Lower leg skin (tissue), 4 donors: Measurements from ENCODE around the gene KCNK4. TPM values are rescaled to one million over a fixed set of nuclear protein-coding genes. Genes with fewer than 3 reads are reported as not detected.
A peak's percentile ranks its signal among the peaks of the same experiment; 100 is the strongest.

Source experiments
- DNase-seq, 2 donors: peaks; one replicate each; pipeline ENCODE4 v3.0.0-alpha.2; 2019; ENCODE audit warnings: low spot score in 2 of 2
- H3K4me3 ChIP-seq: fragments of 200-600 bp; sonication (generic); 2 replicates; pipeline ENCODE4 v1.5.1; 2017; ENCODE audit warnings: mild to moderate bottlenecking, low read depth; ENCODE audit not compliant: poor library complexity, severe bottlenecking
- CTCF ChIP-seq, 3 donors: fragments of 450-650 bp; IDR thresholded peaks; one replicate each; pipeline ENCODE4 v1.5.1; 2016; ENCODE audit warnings: antibody characterized with exemption in 3 of 3, mild to moderate bottlenecking in 3 of 3, moderate library complexity in 2 of 3
- POLR2A ChIP-seq, 2 donors: fragments of 450-650 bp; IDR thresholded peaks; one replicate each; pipeline ENCODE4 v1.6.1; 2016 to 2017; ENCODE audit warnings: antibody characterized with exemption in 2 of 2, mild to moderate bottlenecking in 1 of 2, moderate library complexity in 1 of 2
- WGBS, 2 donors: methylation state at CpG; one replicate each; pipeline ENCODE4 v1.1.5; 2018; 5-methylcytosine and 5-hydroxymethylcytosine counted together
- intact Hi-C: fragments of 100-400 bp; cut with DNase I; formaldehyde crosslinking; loops from one replicate; pipeline ENCODE4 v1.15.0; 2023; ENCODE audit warnings: low total_unique reads
- total RNA-seq, 4 donors: library from RNA; depleted of rRNA; stranded (reverse); fragments of >200 nt; gene quantifications; one replicate each; pipeline ENCODE4 v1.1.0, GENCODE V29; 2016

The KCNK4 gene
- total RNA-seq, 4 donors from 2014 or later: not detected

- WGBS, 2 donors: 75 to 84% methylated on average over 10 of the region's 10 CpGs
- TF ChIP-seq CTCF (IDR thresholded peaks at IDR 0.05): no peak
- no peak for TF ChIP-seq POLR2A (IDR thresholded peaks at IDR 0.05)
These were observed 26.7 kb upstream of the KCNK4 start for GRCh38 chr11:64264371-64264852.

GRCh38 chr11:64265176-64266160 is 25.6 kb upstream of the KCNK4 start:
- intact Hi-C loops: no loop called here
- TF ChIP-seq CTCF (IDR thresholded peaks at IDR 0.05) (no peak), POLR2A (IDR thresholded peaks at IDR 0.05) (no peak)
- WGBS, 2 donors: 94 to 96% methylated on average over 30 to 34 of the region's 35 CpGs
- DNase-seq: no peak
- H3K4me3 ChIP-seq: no peak overlapping the region

More at GRCh38 chr11:64264371-64264852, 26.7 kb upstream of the KCNK4 start:
- H3K4me3 ChIP-seq: no peak overlapping the region
- DNase-seq: no peak
- intact Hi-C loops: no loop called here

- intact Hi-C loops: no loop called here
- no peak overlapping the region for H3K4me3 ChIP-seq
- 86 to 88% methylated on average over 15 of the region's 15 CpGs for WGBS, 2 donors
- no peak for DNase-seq
- TF ChIP-seq POLR2A (IDR thresholded peaks at IDR 0.05) (no peak), CTCF (IDR thresholded peaks at IDR 0.05) (no peak)
These were observed 24.8 kb upstream of the KCNK4 start for GRCh38 chr11:64266339-64266738.

GRCh38 chr11:64267207-64267945 is 23.7 kb upstream of the KCNK4 start:
- TF ChIP-seq POLR2A (IDR thresholded peaks at IDR 0.05) (no peak), CTCF (IDR thresholded peaks at IDR 0.05) (no peak)
- intact Hi-C loops: no loop called here
- WGBS, 2 donors: 42 to 55% methylated on average over 16 to 27 of the region's 27 CpGs
- no peak overlapping the region for H3K4me3 ChIP-seq
- DNase-seq: no peak

- TF ChIP-seq CTCF (IDR thresholded peaks at IDR 0.05): no peak
- no peak for TF ChIP-seq POLR2A (IDR thresholded peaks at IDR 0.05)
- peak; percentile 56 to 90 for DNase-seq
- intact Hi-C loops: no loop called here
- no peak overlapping the region for H3K4me3 ChIP-seq
- 22 to 29% methylated on average over 14 to 23 of the region's 23 CpGs for WGBS, 2 donors
These were observed 22.8 kb upstream of the KCNK4 start for GRCh38 chr11:64268025-64268892.
